ENCODE results near the gene TNS3. TPM values are rescaled to one million over a fixed set of nuclear protein-coding genes. Genes with fewer than 3 reads are reported as not detected.

The TNS3 gene
- total RNA-seq, 1 donor: 67.3 TPM

GRCh38 chr7:47300472-47301104, 281.3 kb downstream of the TNS3 start:
- no peak for DNase-seq (ENCODE audit: low read depth in 2 of 3, low spot score in 2 of 3)

GRCh38 chr7:47299496-47299895, 282.4 kb downstream of the TNS3 start:
- DNase-seq (ENCODE audit: low read depth in 2 of 3, low spot score in 2 of 3): no peak

- DNase-seq (ENCODE audit: low read depth in 2 of 3, low spot score in 2 of 3): no peak
Measured at GRCh38 chr7:47298636-47299035, 283.3 kb downstream of the TNS3 start.

GRCh38 chr7:47297120-47297519, 284.8 kb downstream of the TNS3 start:
- no peak for DNase-seq (ENCODE audit: low read depth in 2 of 3, low spot score in 2 of 3)

- no peak for DNase-seq (ENCODE audit: low read depth in 2 of 3, low spot score in 2 of 3)
Measured at GRCh38 chr7:47295606-47296005, 286.3 kb downstream of the TNS3 start.

GRCh38 chr7:47294556-47295222, 287.2 kb downstream of the TNS3 start:
- DNase-seq (ENCODE audit: low read depth in 2 of 3, low spot score in 2 of 3): no peak

GRCh38 chr7:47293884-47294555, 287.9 kb downstream of the TNS3 start:
- DNase-seq (ENCODE audit: low read depth in 2 of 3, low spot score in 2 of 3): no peak

GRCh38 chr7:47292832-47293309, 289.0 kb downstream of the TNS3 start:
- no peak for DNase-seq (ENCODE audit: low read depth in 2 of 3, low spot score in 2 of 3)

GRCh38 chr7:47291461-47292081, 290.3 kb downstream of the TNS3 start:
- DNase-seq (ENCODE audit: low read depth in 2 of 3, low spot score in 2 of 3): peak in 1 of 3 donors; percentile 21

GRCh38 chr7:47290867-47291266, 291.0 kb downstream of the TNS3 start:
- DNase-seq (ENCODE audit: low read depth in 2 of 3, low spot score in 2 of 3): no peak

GRCh38 chr7:47290466-47290865, 291.4 kb downstream of the TNS3 start:
- DNase-seq (ENCODE audit: low read depth in 2 of 3, low spot score in 2 of 3): no peak

- DNase-seq (ENCODE audit: low read depth in 2 of 3, low spot score in 2 of 3): no peak
Measured at GRCh38 chr7:47288060-47288459, 293.9 kb downstream of the TNS3 start.

GRCh38 chr7:47285860-47286491, 295.9 kb downstream of the TNS3 start:
- DNase-seq (ENCODE audit: low read depth in 2 of 3, low spot score in 2 of 3): no peak

- no peak for DNase-seq (ENCODE audit: low read depth in 2 of 3, low spot score in 2 of 3)
Measured at GRCh38 chr7:47284691-47285635, 296.9 kb downstream of the TNS3 start.

GRCh38 chr7:47283497-47284131, 298.3 kb downstream of the TNS3 start:
- DNase-seq (ENCODE audit: low read depth in 2 of 3, low spot score in 2 of 3): no peak

- no peak for DNase-seq (ENCODE audit: low read depth in 2 of 3, low spot score in 2 of 3)
Measured at GRCh38 chr7:47282790-47283496, 299.0 kb downstream of the TNS3 start.

GRCh38 chr7:47281966-47282643, 299.8 kb downstream of the TNS3 start:
- no peak for DNase-seq (ENCODE audit: low read depth in 2 of 3, low spot score in 2 of 3)

- DNase-seq (ENCODE audit: low read depth in 2 of 3, low spot score in 2 of 3): no peak
Measured at GRCh38 chr7:47281161-47281560, 300.8 kb downstream of the TNS3 start.
